Measurements from ENCODE around the gene C14orf119. TPM values are rescaled to one million over a fixed set of nuclear protein-coding genes. Genes with fewer than 3 reads are reported as not detected.

Gene C14orf119
- total RNA-seq, 1 experiment from 2014 or later, result 46.8 TPM

DNA sequence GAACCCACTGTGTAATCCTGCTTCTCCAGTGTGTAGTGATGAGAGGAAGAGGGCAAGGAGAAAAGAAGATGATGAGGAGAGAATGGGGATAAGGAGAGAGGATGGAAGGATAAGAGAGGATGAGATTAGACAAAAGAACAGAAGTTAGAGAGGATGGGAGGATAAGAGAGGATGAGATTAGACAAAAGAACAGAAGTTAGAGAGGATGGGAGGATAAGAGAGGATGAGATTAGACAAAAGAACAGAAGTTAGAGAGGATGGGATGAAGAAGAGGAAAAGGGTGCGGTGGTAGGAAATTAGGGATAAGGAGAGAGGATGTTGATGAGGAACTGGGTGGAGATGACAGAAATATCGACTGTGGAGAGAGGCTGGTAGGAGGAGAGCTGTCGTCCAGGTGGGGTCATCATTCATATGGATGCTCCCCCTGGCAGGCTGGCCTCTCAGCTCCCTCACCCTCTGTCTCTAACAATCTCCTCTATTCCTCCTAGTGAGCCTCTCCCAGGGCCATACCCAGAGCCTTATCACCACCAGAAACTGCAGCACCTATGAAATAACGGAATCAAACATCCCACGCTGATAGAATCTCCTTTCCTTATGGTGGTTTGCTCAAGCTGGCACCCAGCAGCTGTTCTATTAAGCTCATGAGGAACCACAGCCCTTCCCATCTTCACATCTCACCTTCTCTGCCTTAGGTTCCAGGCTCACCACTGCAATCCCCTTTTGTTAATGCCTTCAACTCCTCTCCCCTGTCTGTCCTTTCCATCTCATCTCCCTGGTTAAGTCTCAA is 15.5 kb downstream of the C14orf119 start:
- intact Hi-C loops (cut with micrococcal nuclease), result no loop called here
- no peak overlapping the region for H3K27ac ChIP-seq (ENCODE audit: low read depth, low read length)
- ChIA-PET RAD21 (ENCODE audit: low non-redundant PET in 1 of 2, low total read pairs in 2 of 2, uncharacterized antibody in 2 of 2, unreplicated experiment in 2 of 2) (no interaction called here), CTCF (interaction anchor here (0.9 to 5.5 kb wide), 3 partner anchors 10 to 116 kb away, joined by 3 to 56 read pairs (median 6); no protein-coding TSS in a partner anchor), POLR2A (interaction anchor here (2.5 to 4.0 kb wide), 2 partner anchors 16 to 42 kb away, joined by 10 to 21 read pairs; partner anchors contain the start of genes ACIN1 and C14orf119)
- no peaks in the 10 kb centered on the region for H4K20me1 ChIP-seq (ENCODE audit: insufficient read depth)
- BruUV-seq (replicated peaks), result no TSS peak
- DNase-seq (ENCODE audit: low read depth, low spot score) (no peak), ATAC-seq (no peak)
- no peaks in the 10 kb centered on the region for H3K79me2 ChIP-seq (ENCODE audit: insufficient read depth, low read length)
- no peak overlapping the region for H3K9ac ChIP-seq (ENCODE audit: low read length)
- no peaks in the 10 kb centered on the region for H3K9me2 ChIP-seq (ENCODE audit: insufficient read depth)
- H3K4me2 ChIP-seq (ENCODE audit: low read length), result no peak overlapping the region
- H3K36me3 ChIP-seq (ENCODE audit: control insufficient read depth in 1 of 2, insufficient read depth in 2 of 2, low read length in 2 of 2), result no peaks in the 10 kb centered on the region
- peaks cover 20% of the 10 kb centered on the region; the same call in 1 of the 2 replicates for H3K27me3 ChIP-seq (ENCODE audit: insufficient read depth, low read length)
- TF ChIP-seq CTCF (IDR thresholded peaks at IDR 0.05 in 2 of 3, conservative IDR thresholded peaks at IDR 0.05 in 1 of 3; ENCODE audit: borderline replicate concordance in 1 of 3, insufficient read depth in 1 of 3, low read depth in 2 of 3, low read length in 2 of 3), result no peak
- TF ChIP-seq REST (IDR thresholded peaks at IDR 0.05; ENCODE audit: low read depth), result no peak
- no peak for TF ChIP-seq EGR1 (IDR thresholded peaks at IDR 0.05; ENCODE audit: low read depth)
- TF ChIP-seq SIN3A (IDR thresholded peaks at IDR 0.05; ENCODE audit: low read depth), result no peak
- no peak for TF ChIP-seq EZH2 (IDR thresholded peaks at IDR 0.05)
- TF ChIP-seq JUND (IDR thresholded peaks at IDR 0.05), result no peak
- no peak for TF ChIP-seq ZNF274 (IDR thresholded peaks at IDR 0.05; ENCODE audit: low read depth, low read length)
- no peak for TF ChIP-seq POLR2A (IDR thresholded peaks at IDR 0.05; ENCODE audit: borderline replicate concordance, extremely low read depth, insufficient read depth, insufficient read length)
- TF ChIP-seq ZBTB33 (IDR thresholded peaks at IDR 0.05; ENCODE audit: extremely low read depth, insufficient replicate concordance, low read length), result no peak
- TF ChIP-seq SP1 (IDR thresholded peaks at IDR 0.05; ENCODE audit: low read depth), result no peak
- no peak for TF ChIP-seq ZFX (IDR thresholded peaks at IDR 0.05)
- no peak for TF ChIP-seq CBX3 (IDR thresholded peaks at IDR 0.05; ENCODE audit: low read depth)
- no peak for TF ChIP-seq POLR2AphosphoS5 (IDR thresholded peaks at IDR 0.05; ENCODE audit: low read depth, low read length)
- no peak for TF ChIP-seq ATF3 (IDR thresholded peaks at IDR 0.05)
- TF ChIP-seq SRF (IDR thresholded peaks at IDR 0.05; ENCODE audit: low read depth), result no peak
- TF ChIP-seq CEBPB (IDR thresholded peaks at IDR 0.05; ENCODE audit: low read depth), result no peak
- TF ChIP-seq YY1 (IDR thresholded peaks at IDR 0.05; ENCODE audit: extremely low read depth, insufficient replicate concordance, low read depth, low read length), result no peak
- TF ChIP-seq RAD21 (IDR thresholded peaks at IDR 0.05; ENCODE audit: low read depth), result no peak
- H2AFZ ChIP-seq (ENCODE audit: low read depth, low read length, poor library complexity, severe bottlenecking), result no peak overlapping the region
- H3K4me1 ChIP-seq (ENCODE audit: control insufficient read depth in 1 of 2, insufficient read depth in 2 of 2, low read length in 2 of 2), result peaks cover 12 to 20% of the 10 kb centered on the region in 2 experiments
- no peak overlapping the region for H3K4me3 ChIP-seq (replicated peaks in 1 of 2; ENCODE audit: low read depth in 1 of 2, low read length in 2 of 2)
- no peaks in the 10 kb centered on the region for H3K9me3 ChIP-seq (ENCODE audit: control insufficient read depth in 1 of 2, insufficient read depth in 1 of 2, low read depth in 1 of 2, low read length in 2 of 2)

All from HCT116 (cell line).